HCT116 (cell line): ENCODE results near the gene TEKT3. TPM values are rescaled to one million over a fixed set of nuclear protein-coding genes. Genes with fewer than 3 reads are reported as not detected.

ENCODE experiments used
- ATAC-seq: fragments of 200-7000 bp; cut with Tn5 transposase; 2 replicates; pipeline ENCODE4 v1.9.1; 2020; ENCODE audit warnings: mild to moderate bottlenecking, moderate library complexity
- BruUV-seq: library from RNA; stranded (reverse); fragments of 400-500 nt; replicated peaks from 2 replicates; lab custom pipeline; 2021; lab: Mats Ljungman, UMichigan
- CTCF ChIA-PET: fragments of 300-600 bp; sonication (Branson Sonifier 250); formaldehyde crosslinking; loops from one replicate; lab custom pipeline; 2021; ENCODE audit warnings: antibody characterized with exemption; lab: Charles Lee
- POLR2A ChIA-PET: fragments of 300-600, 350-600 bp; sonication (Branson Sonifier 250); formaldehyde crosslinking; loops from one replicate; lab custom pipeline; 2021; ENCODE audit warnings: antibody characterized with exemption; lab: Charles Lee
- RAD21 ChIA-PET, 2 experiments: fragments of 300-600 bp; sonication (Branson Sonifier 250); formaldehyde crosslinking; loops; one replicate each; lab custom pipeline; 2023; ENCODE audit warnings: low total read pairs in 2 of 2; ENCODE audit not compliant: uncharacterized antibody in 2 of 2, unreplicated experiment in 2 of 2, low non-redundant PET in 1 of 2; lab: Charles Lee
- DNase-seq: peaks from one replicate; pipeline ENCODE4 v3.0.0-alpha.2; 2010; ENCODE audit warnings: low read depth, low spot score
- H2AFZ ChIP-seq: fragments of 200-600 bp; shearing (Covaris generic), sonication (generic); 2 replicates; pipeline ENCODE4 v1.6.1; 2017; ENCODE audit warnings: low read depth, mixed run types, mixed read lengths, antibody characterized with exemption, low read length; ENCODE audit not compliant: poor library complexity, severe bottlenecking
- H3K27ac ChIP-seq: 2 replicates; pipeline ENCODE4 v1.5.1; 2012; ENCODE audit warnings: low read depth, low read length
- H3K27me3 ChIP-seq: fragments of 200-600 bp; sonication (generic); 2 replicates; pipeline ENCODE4 v1.6.1; 2016; ENCODE audit warnings: mixed run types, low read length, mixed read lengths; ENCODE audit not compliant: insufficient read depth
- H3K36me3 ChIP-seq, 2 experiments: fragments of 200-500 bp in 1 of 2; fragments of 200-600 bp in 1 of 2; sonication (Bioruptor generic) in 1 of 2; sonication (generic) in 1 of 2; 2 replicates each; pipeline versions ENCODE4 v1.5.1 to v1.6.1; 2014 to 2016; ENCODE audit warnings: low read length in 2 of 2, inconsistent platforms in 1 of 2, mixed read lengths in 1 of 2, mixed run types in 1 of 2; ENCODE audit not compliant: insufficient read depth in 2 of 2, control insufficient read depth in 1 of 2
- H3K4me1 ChIP-seq, 2 experiments: fragments of 200-600 bp in 1 of 2; sonication (generic) in 1 of 2; 2 replicates each; pipeline versions ENCODE4 v1.5.1 to v1.6.1; 2012 to 2017; ENCODE audit warnings: low read length in 2 of 2, inconsistent platforms in 1 of 2, mild to moderate bottlenecking in 1 of 2, mixed read lengths in 1 of 2, mixed run types in 1 of 2, moderate library complexity in 1 of 2; ENCODE audit not compliant: insufficient read depth in 2 of 2, control insufficient read depth in 1 of 2
- H3K4me2 ChIP-seq: fragments of 200-600 bp; sonication (generic); 2 replicates; pipeline ENCODE4 v1.6.1; 2017; ENCODE audit warnings: mixed run types, low read length, mixed read lengths
- H3K4me3 ChIP-seq, 2 experiments: fragments of 200-600 bp in 1 of 2; sonication (generic) in 1 of 2; replicated peaks in 1 of 2; 2 replicates each; pipeline ENCODE4 v1.5.1; 2011 to 2016; ENCODE audit warnings: low read length in 2 of 2, control low read depth in 1 of 2, low read depth in 1 of 2, mild to moderate bottlenecking in 1 of 2, mixed read lengths in 1 of 2, mixed run types in 1 of 2
- H3K79me2 ChIP-seq: fragments of 200-600 bp; sonication (generic); 2 replicates; pipeline ENCODE4 v1.6.1; 2017; ENCODE audit warnings: mild to moderate bottlenecking, mixed run types, low read length, moderate library complexity, mixed read lengths; ENCODE audit not compliant: insufficient read depth
- H3K9ac ChIP-seq: fragments of 200-600 bp; sonication (generic); 2 replicates; pipeline ENCODE4 v1.6.1; 2016; ENCODE audit warnings: low read length, mixed read lengths
- H3K9me2 ChIP-seq: fragments of 200-600 bp; sonication (generic), shearing (Covaris generic); 2 replicates; pipeline ENCODE4 v1.6.1; 2017; ENCODE audit warnings: mixed run types, mild to moderate bottlenecking, moderate library complexity; ENCODE audit not compliant: insufficient read depth
- H3K9me3 ChIP-seq, 2 experiments: fragments of 200-500 bp in 1 of 2; fragments of 200-600 bp in 1 of 2; sonication (Bioruptor generic) in 1 of 2; sonication (generic) in 1 of 2; 2 replicates each; pipeline ENCODE4 v1.6.1; 2014 to 2017; ENCODE audit warnings: low read length in 2 of 2, mixed read lengths in 2 of 2, inconsistent platforms in 1 of 2, low read depth in 1 of 2, mild to moderate bottlenecking in 1 of 2, mixed run types in 1 of 2, moderate library complexity in 1 of 2; ENCODE audit not compliant: control insufficient read depth in 1 of 2, insufficient read depth in 1 of 2
- H4K20me1 ChIP-seq: fragments of 200-600 bp; sonication (generic), shearing (Covaris generic); 2 replicates; pipeline ENCODE4 v1.6.1; 2017; ENCODE audit warnings: mixed run types, mild to moderate bottlenecking, moderate library complexity; ENCODE audit not compliant: insufficient read depth
- CEBPB ChIP-seq: IDR thresholded peaks from 2 replicates; pipeline ENCODE4 v1.6.1; 2012; ENCODE audit warnings: low read depth
- ELF1 ChIP-seq: IDR thresholded peaks from 2 replicates; pipeline ENCODE4 v1.6.1; 2012; ENCODE audit warnings: low read depth, borderline replicate concordance
- EZH2 ChIP-seq: fragments of 200-600 bp; sonication (generic); IDR thresholded peaks from 2 replicates; pipeline ENCODE4 v1.6.1; 2017; ENCODE audit warnings: antibody characterized with exemption, mixed run types
- JUND ChIP-seq: IDR thresholded peaks from 2 replicates; pipeline ENCODE4 v1.6.1; 2012
- YY1 ChIP-seq: IDR thresholded peaks from 2 replicates; pipeline ENCODE4 v1.6.1; 2011; ENCODE audit warnings: low read length, low read depth, moderate library complexity, mild to moderate bottlenecking; ENCODE audit not compliant: insufficient replicate concordance; ENCODE audit errors: extremely low read depth
- ZFX ChIP-seq: fragments of 450-650 bp; IDR thresholded peaks from 2 replicates; pipeline ENCODE4 v1.6.1; 2017
- ZNF274 ChIP-seq: fragments of 200-500 bp; sonication (Bioruptor generic); IDR thresholded peaks from 2 replicates; pipeline ENCODE4 v1.6.1; 2014; ENCODE audit warnings: mild to moderate bottlenecking, low read depth, low read length, inconsistent platforms
- intact Hi-C: fragments of 100-400 bp; cut with micrococcal nuclease; formaldehyde crosslinking; loops from 2 replicates; pipeline ENCODE4 v1.10.0; 2022
- total RNA-seq: library from RNA; stranded (reverse); gene quantifications from one replicate; pipeline ENCODE4 v1.2.1, GENCODE V29; 2021; ENCODE audit not compliant: unreplicated experiment
- TF ChIP-seq, protein P1 (sequence below): IDR thresholded peaks from 2 replicates; pipeline ENCODE4 v1.6.1; 2012
- TF ChIP-seq, protein P2 (sequence below): IDR thresholded peaks from 2 replicates; pipeline ENCODE4 v1.6.1; 2012
- TF ChIP-seq, protein P3 (sequence below): IDR thresholded peaks from 2 replicates; pipeline ENCODE4 v1.6.1; 2011; ENCODE audit warnings: mild to moderate bottlenecking, low read length, moderate library complexity; ENCODE audit not compliant: insufficient replicate concordance; ENCODE audit errors: extremely low read depth
- TF ChIP-seq, protein P4 (sequence below): IDR thresholded peaks from 2 replicates; pipeline ENCODE4 v1.6.1; 2012; ENCODE audit warnings: low read depth
- TF ChIP-seq, protein P5 (sequence below), 3 experiments: fragments of 200-600 bp in 1 of 3; sonication (generic) in 1 of 3; IDR thresholded peaks in 2 of 3; conservative IDR thresholded peaks in 1 of 3; 2 replicates each; pipeline ENCODE4 v1.5.1; 2012 to 2017; ENCODE audit warnings: low read depth in 2 of 3, low read length in 2 of 3, antibody characterized with exemption in 1 of 3, borderline replicate concordance in 1 of 3, control low read depth in 1 of 3, mild to moderate bottlenecking in 1 of 3, mixed read lengths in 1 of 3, mixed run types in 1 of 3, moderate library complexity in 1 of 3; ENCODE audit not compliant: insufficient read depth in 1 of 3

The TEKT3 gene
- total RNA-seq, 1 experiment from 2014 or later: 0.64 TPM

DNA sequence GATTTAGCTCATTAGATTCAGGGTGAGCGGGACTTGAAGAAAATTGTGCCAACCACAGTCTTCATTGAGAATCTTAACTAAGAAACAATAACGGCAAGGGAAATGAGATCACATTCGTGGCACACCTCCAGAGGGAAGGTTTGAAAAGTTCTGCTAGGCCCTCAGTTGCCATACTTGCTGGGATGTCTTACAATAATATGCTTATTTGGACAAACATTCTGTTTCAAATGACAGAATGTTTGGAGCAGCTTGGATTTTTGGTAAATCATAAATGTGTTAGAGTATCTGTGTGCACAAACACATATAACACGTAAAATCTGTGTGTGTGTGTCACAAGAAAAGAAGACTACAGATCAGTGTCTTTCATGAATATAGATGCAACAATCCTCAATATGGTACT is 24.6 kb upstream of the TEKT3 start:
- Histone ChIP-seq H3K9me2 (no peaks in the 10 kb centered on the region), H3K27ac (no peak overlapping the region), H3K36me3 (no peaks in the 10 kb centered on the region), H3K79me2 (no peaks in the 10 kb centered on the region), H3K27me3 (no peaks in the 10 kb centered on the region), H3K4me1 (no peaks in the 10 kb centered on the region), H3K4me3 (no peak overlapping the region), H4K20me1 (no peaks in the 10 kb centered on the region), H3K9ac (no peak overlapping the region), H3K4me2 (no peak overlapping the region), H2AFZ (no peak overlapping the region), H3K9me3 (no peaks in the 10 kb centered on the region)
- ChIA-PET CTCF (no interaction called here), POLR2A (no interaction called here), RAD21 (no interaction called here)
- TF ChIP-seq, protein P1, sequence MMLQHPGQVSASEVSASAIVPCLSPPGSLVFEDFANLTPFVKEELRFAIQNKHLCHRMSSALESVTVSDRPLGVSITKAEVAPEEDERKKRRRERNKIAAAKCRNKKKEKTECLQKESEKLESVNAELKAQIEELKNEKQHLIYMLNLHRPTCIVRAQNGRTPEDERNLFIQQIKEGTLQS: no peak
- TF ChIP-seq, protein P2, sequence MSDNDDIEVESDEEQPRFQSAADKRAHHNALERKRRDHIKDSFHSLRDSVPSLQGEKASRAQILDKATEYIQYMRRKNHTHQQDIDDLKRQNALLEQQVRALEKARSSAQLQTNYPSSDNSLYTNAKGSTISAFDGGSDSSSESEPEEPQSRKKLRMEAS: no peak
- no peak for TF ChIP-seq JUND
- no peak for TF ChIP-seq ELF1
- no peak for TF ChIP-seq CEBPB
- no peak for TF ChIP-seq ZNF274
- no peak for TF ChIP-seq YY1
- TF ChIP-seq EZH2: no peak
- TF ChIP-seq, protein P3, sequence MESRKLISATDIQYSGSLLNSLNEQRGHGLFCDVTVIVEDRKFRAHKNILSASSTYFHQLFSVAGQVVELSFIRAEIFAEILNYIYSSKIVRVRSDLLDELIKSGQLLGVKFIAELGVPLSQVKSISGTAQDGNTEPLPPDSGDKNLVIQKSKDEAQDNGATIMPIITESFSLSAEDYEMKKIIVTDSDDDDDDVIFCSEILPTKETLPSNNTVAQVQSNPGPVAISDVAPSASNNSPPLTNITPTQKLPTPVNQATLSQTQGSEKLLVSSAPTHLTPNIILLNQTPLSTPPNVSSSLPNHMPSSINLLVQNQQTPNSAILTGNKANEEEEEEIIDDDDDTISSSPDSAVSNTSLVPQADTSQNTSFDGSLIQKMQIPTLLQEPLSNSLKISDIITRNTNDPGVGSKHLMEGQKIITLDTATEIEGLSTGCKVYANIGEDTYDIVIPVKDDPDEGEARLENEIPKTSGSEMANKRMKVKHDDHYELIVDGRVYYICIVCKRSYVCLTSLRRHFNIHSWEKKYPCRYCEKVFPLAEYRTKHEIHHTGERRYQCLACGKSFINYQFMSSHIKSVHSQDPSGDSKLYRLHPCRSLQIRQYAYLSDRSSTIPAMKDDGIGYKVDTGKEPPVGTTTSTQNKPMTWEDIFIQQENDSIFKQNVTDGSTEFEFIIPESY: no peak
- TF ChIP-seq, protein P4, sequence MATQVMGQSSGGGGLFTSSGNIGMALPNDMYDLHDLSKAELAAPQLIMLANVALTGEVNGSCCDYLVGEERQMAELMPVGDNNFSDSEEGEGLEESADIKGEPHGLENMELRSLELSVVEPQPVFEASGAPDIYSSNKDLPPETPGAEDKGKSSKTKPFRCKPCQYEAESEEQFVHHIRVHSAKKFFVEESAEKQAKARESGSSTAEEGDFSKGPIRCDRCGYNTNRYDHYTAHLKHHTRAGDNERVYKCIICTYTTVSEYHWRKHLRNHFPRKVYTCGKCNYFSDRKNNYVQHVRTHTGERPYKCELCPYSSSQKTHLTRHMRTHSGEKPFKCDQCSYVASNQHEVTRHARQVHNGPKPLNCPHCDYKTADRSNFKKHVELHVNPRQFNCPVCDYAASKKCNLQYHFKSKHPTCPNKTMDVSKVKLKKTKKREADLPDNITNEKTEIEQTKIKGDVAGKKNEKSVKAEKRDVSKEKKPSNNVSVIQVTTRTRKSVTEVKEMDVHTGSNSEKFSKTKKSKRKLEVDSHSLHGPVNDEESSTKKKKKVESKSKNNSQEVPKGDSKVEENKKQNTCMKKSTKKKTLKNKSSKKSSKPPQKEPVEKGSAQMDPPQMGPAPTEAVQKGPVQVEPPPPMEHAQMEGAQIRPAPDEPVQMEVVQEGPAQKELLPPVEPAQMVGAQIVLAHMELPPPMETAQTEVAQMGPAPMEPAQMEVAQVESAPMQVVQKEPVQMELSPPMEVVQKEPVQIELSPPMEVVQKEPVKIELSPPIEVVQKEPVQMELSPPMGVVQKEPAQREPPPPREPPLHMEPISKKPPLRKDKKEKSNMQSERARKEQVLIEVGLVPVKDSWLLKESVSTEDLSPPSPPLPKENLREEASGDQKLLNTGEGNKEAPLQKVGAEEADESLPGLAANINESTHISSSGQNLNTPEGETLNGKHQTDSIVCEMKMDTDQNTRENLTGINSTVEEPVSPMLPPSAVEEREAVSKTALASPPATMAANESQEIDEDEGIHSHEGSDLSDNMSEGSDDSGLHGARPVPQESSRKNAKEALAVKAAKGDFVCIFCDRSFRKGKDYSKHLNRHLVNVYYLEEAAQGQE: no peak
- no peak for TF ChIP-seq ZFX
- TF ChIP-seq, protein P5, sequence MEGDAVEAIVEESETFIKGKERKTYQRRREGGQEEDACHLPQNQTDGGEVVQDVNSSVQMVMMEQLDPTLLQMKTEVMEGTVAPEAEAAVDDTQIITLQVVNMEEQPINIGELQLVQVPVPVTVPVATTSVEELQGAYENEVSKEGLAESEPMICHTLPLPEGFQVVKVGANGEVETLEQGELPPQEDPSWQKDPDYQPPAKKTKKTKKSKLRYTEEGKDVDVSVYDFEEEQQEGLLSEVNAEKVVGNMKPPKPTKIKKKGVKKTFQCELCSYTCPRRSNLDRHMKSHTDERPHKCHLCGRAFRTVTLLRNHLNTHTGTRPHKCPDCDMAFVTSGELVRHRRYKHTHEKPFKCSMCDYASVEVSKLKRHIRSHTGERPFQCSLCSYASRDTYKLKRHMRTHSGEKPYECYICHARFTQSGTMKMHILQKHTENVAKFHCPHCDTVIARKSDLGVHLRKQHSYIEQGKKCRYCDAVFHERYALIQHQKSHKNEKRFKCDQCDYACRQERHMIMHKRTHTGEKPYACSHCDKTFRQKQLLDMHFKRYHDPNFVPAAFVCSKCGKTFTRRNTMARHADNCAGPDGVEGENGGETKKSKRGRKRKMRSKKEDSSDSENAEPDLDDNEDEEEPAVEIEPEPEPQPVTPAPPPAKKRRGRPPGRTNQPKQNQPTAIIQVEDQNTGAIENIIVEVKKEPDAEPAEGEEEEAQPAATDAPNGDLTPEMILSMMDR (IDR thresholded peaks at IDR 0.05 in 2 of 3, conservative IDR thresholded peaks at IDR 0.05 in 1 of 3; ENCODE audit: borderline replicate concordance in 1 of 3, insufficient read depth in 1 of 3, low read depth in 2 of 3, low read length in 2 of 3): no peak
- intact Hi-C loops: no loop called here
- ATAC-seq: no peak
- no TSS peak for BruUV-seq
- no peak for DNase-seq
